K562 (cell line): ENCODE measurements around the gene CDH20.

Experiments used
- CHD4 ChIP-seq: fragments of 200-600 bp; sonication (generic); IDR thresholded peaks from 3 replicates; pipeline ENCODE4 v1.6.1; 2012; ENCODE audit warnings: low read depth, mild to moderate bottlenecking, mixed read lengths, low read length, inconsistent platforms; ENCODE audit not compliant: insufficient read depth, insufficient replicate concordance, poor library complexity, severe bottlenecking
- EZH2 ChIP-seq: IDR thresholded peaks from 2 replicates; pipeline ENCODE4 v1.6.1; 2012; ENCODE audit warnings: low read depth, mild to moderate bottlenecking, inconsistent platforms, low read length, borderline replicate concordance
- FOXA3 ChIP-seq, 2 experiments: fragments of 450-650 bp in 1 of 2; sonication (generic) in 1 of 2; formaldehyde crosslinking; IDR thresholded peaks in 1 of 2; conservative IDR thresholded peaks in 1 of 2; 2 replicates each; pipeline versions ENCODE4 v1.4.0 to v1.8.0; 2020 to 2022; ENCODE audit warnings: mild to moderate bottlenecking in 2 of 2, missing genetic modification reagents in 1 of 2
- MAX ChIP-seq: sonication (generic); formaldehyde crosslinking; IDR thresholded peaks from 2 replicates; pipeline ENCODE4 v1.9.0; 2022; ENCODE audit warnings: mild to moderate bottlenecking, missing genetic modification reagents
- NFYB ChIP-seq: IDR thresholded peaks from 2 replicates; pipeline ENCODE4 v1.6.1; 2011; ENCODE audit warnings: mild to moderate bottlenecking, moderate library complexity; ENCODE audit not compliant: insufficient read length; ENCODE audit errors: extremely low read depth
- RBM14 ChIP-seq: fragments of 200-400 bp; formaldehyde crosslinking; IDR thresholded peaks from 2 replicates; pipeline ENCODE4 v1.6.1; 2018; ENCODE audit warnings: low read depth, mild to moderate bottlenecking, low read length, moderate library complexity, borderline replicate concordance; ENCODE audit not compliant: insufficient read depth
- TCF7L2 ChIP-seq: fragments of 150-350 bp; IDR thresholded peaks from 2 replicates; pipeline ENCODE4 v1.6.1; 2016; ENCODE audit warnings: low read depth, mild to moderate bottlenecking, low read length, moderate library complexity
- ZSCAN29 ChIP-seq: fragments of 450-650 bp; IDR thresholded peaks from 2 replicates; pipeline ENCODE4 v1.6.1; 2017
- TF ChIP-seq, protein P1 (sequence below), 3 experiments: IDR thresholded peaks in 2 of 3; conservative IDR thresholded peaks in 1 of 3; 2 replicates each; pipeline ENCODE4 v1.5.1; 2011 to 2012; ENCODE audit warnings: low read length in 3 of 3, mild to moderate bottlenecking in 3 of 3, control low read depth in 2 of 3, improper control_type of control experiment in 1 of 3, inconsistent platforms in 1 of 3, low read depth in 1 of 3, mixed read lengths in 1 of 3, moderate library complexity in 1 of 3; ENCODE audit not compliant: insufficient read depth in 2 of 3
- TF ChIP-seq, protein P2 (sequence below), 2 experiments: fragments of 450-650 bp in 1 of 2; sonication (generic) in 1 of 2; formaldehyde crosslinking; conservative IDR thresholded peaks; 2 replicates each; pipeline versions ENCODE4 v1.4.0 to v1.8.1; 2020 to 2022; ENCODE audit warnings: mild to moderate bottlenecking in 1 of 2, missing genetic modification reagents in 1 of 2

GRCh38 chr18:61348230-61348629 is 15.0 kb downstream of the CDH20 start:
- no peak for TF ChIP-seq RBM14
- TF ChIP-seq EZH2 = no peak
- TF ChIP-seq, protein P1, sequence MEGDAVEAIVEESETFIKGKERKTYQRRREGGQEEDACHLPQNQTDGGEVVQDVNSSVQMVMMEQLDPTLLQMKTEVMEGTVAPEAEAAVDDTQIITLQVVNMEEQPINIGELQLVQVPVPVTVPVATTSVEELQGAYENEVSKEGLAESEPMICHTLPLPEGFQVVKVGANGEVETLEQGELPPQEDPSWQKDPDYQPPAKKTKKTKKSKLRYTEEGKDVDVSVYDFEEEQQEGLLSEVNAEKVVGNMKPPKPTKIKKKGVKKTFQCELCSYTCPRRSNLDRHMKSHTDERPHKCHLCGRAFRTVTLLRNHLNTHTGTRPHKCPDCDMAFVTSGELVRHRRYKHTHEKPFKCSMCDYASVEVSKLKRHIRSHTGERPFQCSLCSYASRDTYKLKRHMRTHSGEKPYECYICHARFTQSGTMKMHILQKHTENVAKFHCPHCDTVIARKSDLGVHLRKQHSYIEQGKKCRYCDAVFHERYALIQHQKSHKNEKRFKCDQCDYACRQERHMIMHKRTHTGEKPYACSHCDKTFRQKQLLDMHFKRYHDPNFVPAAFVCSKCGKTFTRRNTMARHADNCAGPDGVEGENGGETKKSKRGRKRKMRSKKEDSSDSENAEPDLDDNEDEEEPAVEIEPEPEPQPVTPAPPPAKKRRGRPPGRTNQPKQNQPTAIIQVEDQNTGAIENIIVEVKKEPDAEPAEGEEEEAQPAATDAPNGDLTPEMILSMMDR (IDR thresholded peaks at IDR 0.05 in 2 of 3, conservative IDR thresholded peaks at IDR 0.05 in 1 of 3; ENCODE audit: insufficient read depth in 2 of 3, low read depth in 1 of 3, low read length in 3 of 3) = no peak
- no peak for TF ChIP-seq NFYB
- no peak for TF ChIP-seq ZSCAN29
- TF ChIP-seq FOXA3 (CRISPR knock-in tag; conservative IDR thresholded peaks at IDR 0.05 in 1 of 2, IDR thresholded peaks at IDR 0.05 in 1 of 2) = no peak
- TF ChIP-seq, protein P2, sequence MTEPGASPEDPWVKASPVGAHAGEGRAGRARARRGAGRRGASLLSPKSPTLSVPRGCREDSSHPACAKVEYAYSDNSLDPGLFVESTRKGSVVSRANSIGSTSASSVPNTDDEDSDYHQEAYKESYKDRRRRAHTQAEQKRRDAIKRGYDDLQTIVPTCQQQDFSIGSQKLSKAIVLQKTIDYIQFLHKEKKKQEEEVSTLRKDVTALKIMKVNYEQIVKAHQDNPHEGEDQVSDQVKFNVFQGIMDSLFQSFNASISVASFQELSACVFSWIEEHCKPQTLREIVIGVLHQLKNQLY (CRISPR knock-in tag; conservative IDR thresholded peaks at IDR 0.05) = no peak
- TF ChIP-seq TCF7L2 = no peak
- no peak for TF ChIP-seq MAX (CRISPR knock-in tag)
- TF ChIP-seq CHD4 = no peak
